Endodermal cell (in vitro differentiated cells): ENCODE data around the gene PCGF3. TPM values are rescaled to one million over a fixed set of nuclear protein-coding genes. Genes with fewer than 3 reads are reported as not detected.
A peak's percentile ranks its signal among the peaks of the same experiment; 100 is the strongest.

Source experiments
- DNase-seq: peaks from one replicate; pipeline ENCODE4 v3.0.0-alpha.2; 2017
- H3K27ac ChIP-seq: 2 replicates; pipeline ENCODE4 v1.5.1; 2013; ENCODE audit warnings: mild to moderate bottlenecking, low read depth, low read length, moderate library complexity
- H3K27me3 ChIP-seq: 2 replicates; pipeline ENCODE4 v1.6.1; 2013; ENCODE audit warnings: mild to moderate bottlenecking, low read length, moderate library complexity; ENCODE audit not compliant: insufficient read depth, control insufficient read depth, poor library complexity, severe bottlenecking
- H3K36me3 ChIP-seq: 2 replicates; pipeline ENCODE4 v1.7.0; 2013; ENCODE audit warnings: mild to moderate bottlenecking, low read length, moderate library complexity; ENCODE audit not compliant: control insufficient read depth, insufficient read depth
- H3K4me1 ChIP-seq: one replicate; pipeline ENCODE4 v1.7.0; 2013; ENCODE audit warnings: low read length; ENCODE audit not compliant: control insufficient read depth, insufficient read depth
- H3K4me3 ChIP-seq: 2 replicates; pipeline ENCODE4 v1.5.1; 2013; ENCODE audit warnings: mild to moderate bottlenecking, low read length, moderate library complexity
- H3K9ac ChIP-seq: 2 replicates; pipeline ENCODE4 v1.6.1; 2013; ENCODE audit warnings: mild to moderate bottlenecking, low read length, moderate library complexity; ENCODE audit not compliant: poor library complexity, severe bottlenecking; ENCODE audit errors: extremely low read depth
- H3K9me3 ChIP-seq: 2 replicates; pipeline ENCODE4 v1.6.1; 2013; ENCODE audit warnings: mild to moderate bottlenecking, low read length, moderate library complexity; ENCODE audit not compliant: control insufficient read depth
- H3K27ac Mint-ChIP-seq: 2 replicates; pipeline ENCODE4 v1.8.0; 2020; ENCODE audit warnings: mixed read lengths
- H3K27me3 Mint-ChIP-seq: 2 replicates; pipeline ENCODE4 v1.8.0; 2021; ENCODE audit warnings: mild to moderate bottlenecking, mixed read lengths; ENCODE audit not compliant: insufficient read depth
- H3K36me3 Mint-ChIP-seq: 2 replicates; pipeline ENCODE4 v1.8.0; 2020; ENCODE audit warnings: low read depth, mixed read lengths
- H3K4me1 Mint-ChIP-seq: 2 replicates; pipeline ENCODE4 v1.8.0; 2020; ENCODE audit warnings: mixed read lengths
- H3K4me3 Mint-ChIP-seq: 2 replicates; pipeline ENCODE4 v1.8.0; 2020; ENCODE audit warnings: mild to moderate bottlenecking, moderate library complexity, mixed read lengths
- H3K9me3 Mint-ChIP-seq: 2 replicates; pipeline ENCODE4 v1.8.0; 2020; ENCODE audit warnings: mild to moderate bottlenecking, mixed read lengths
- CTCF ChIP-seq: fragments of 200-600 bp; sonication (generic); conservative IDR thresholded peaks from 2 replicates; pipeline ENCODE4 v1.5.0; 2021; ENCODE audit warnings: antibody characterized with exemption, mild to moderate bottlenecking
- WGBS, 2 experiments: methylation state at CpG; one replicate each; pipeline versions ENCODE4 v1.1.5 to v1.1.7; 2013; ENCODE audit warnings: missing lambda C conversion rate in 2 of 2, mixed read lengths in 1 of 2; ENCODE audit not compliant: insufficient coverage in 1 of 2, insufficient read length in 1 of 2; 5-methylcytosine and 5-hydroxymethylcytosine counted together
- total RNA-seq, 2 donors: library from RNA; stranded (reverse); fragmentation: NEBNext Ultra II Directional in 1 of 2; extraction: Animal tissue kit (Norgen Biotek cat#: 25700) in 1 of 2; gene quantifications; 2 replicates in 1 of 2; 3 replicates in 1 of 2; pipeline ENCODE4 v1.2.1, GENCODE V29; 2021

The PCGF3 gene
- total RNA-seq, 2 donors from 2014 or later: 53.1 to 64.0 TPM

- Histone ChIP-seq H3K4me1 (no peaks in the 10 kb centered on the region), H3K36me3 (peaks cover 31% of the 10 kb centered on the region), H3K27ac (no peak overlapping the region), H3K4me3 (peak overlapping the region; percentile 89), H3K9ac (peak overlapping the region; percentile 96), H3K27me3 (peaks cover 6% of the 10 kb centered on the region), H3K9me3 (no peaks in the 10 kb centered on the region)
- H3K4me3 Mint-ChIP-seq: peak overlapping the region; percentile 49
- no peak for DNase-seq
- no peak overlapping the region for H3K27ac Mint-ChIP-seq
- peaks cover 27% of the 10 kb centered on the region for H3K36me3 Mint-ChIP-seq
- no peaks in the 10 kb centered on the region for H3K4me1 Mint-ChIP-seq
- H3K27me3 Mint-ChIP-seq: peaks cover 15% of the 10 kb centered on the region
- WGBS, 2 experiments: 72 to 81% methylated on average over 13 to 21 of the region's 21 CpGs
- TF ChIP-seq CTCF: no peak
- peaks cover 10% of the 10 kb centered on the region for H3K9me3 Mint-ChIP-seq
Measured at GRCh38 chr4:706834-707598, 1.4 kb downstream of the PCGF3 start.

- peak overlapping the region; percentile 29 for H3K4me3 Mint-ChIP-seq
- Histone ChIP-seq H3K36me3 (peaks cover 34% of the 10 kb centered on the region), H3K9ac (no peak overlapping the region), H3K9me3 (no peaks in the 10 kb centered on the region), H3K27ac (no peak overlapping the region), H3K27me3 (peaks cover 6% of the 10 kb centered on the region), H3K4me1 (no peaks in the 10 kb centered on the region), H3K4me3 (peak overlapping the region; percentile 89)
- peaks cover 10% of the 10 kb centered on the region for H3K9me3 Mint-ChIP-seq
- TF ChIP-seq CTCF: no peak
- DNase-seq: no peak
- H3K27me3 Mint-ChIP-seq: peaks cover 8% of the 10 kb centered on the region
- 97 to 100% methylated on average over 3 to 11 of the region's 11 CpGs for WGBS, 2 experiments
- no peaks in the 10 kb centered on the region for H3K4me1 Mint-ChIP-seq
- H3K27ac Mint-ChIP-seq: no peak overlapping the region
- H3K36me3 Mint-ChIP-seq: peaks cover 30% of the 10 kb centered on the region
Measured at GRCh38 chr4:707929-708630, 2.4 kb downstream of the PCGF3 start.

- H3K9me3 Mint-ChIP-seq: peaks cover 10% of the 10 kb centered on the region
- H3K4me3 Mint-ChIP-seq: peak overlapping the region; percentile 29
- H3K27ac Mint-ChIP-seq: no peak overlapping the region
Measured at GRCh38 chr4:708631-708933, 3.0 kb downstream of the PCGF3 start.

More at GRCh38 chr4:708631-708933, 3.0 kb downstream of the PCGF3 start:
- Mint-ChIP-seq H3K36me3 (peaks cover 30% of the 10 kb centered on the region), H3K27me3 (peaks cover 8% of the 10 kb centered on the region), H3K4me1 (no peaks in the 10 kb centered on the region)
- no peak for TF ChIP-seq CTCF
- 90 to 92% methylated on average over 2 to 6 of the region's 6 CpGs for WGBS, 2 experiments
- no peaks in the 10 kb centered on the region for H3K4me1 ChIP-seq
- peak overlapping the region; percentile 89 for H3K4me3 ChIP-seq
- no peak overlapping the region for H3K27ac ChIP-seq
- peaks cover 37% of the 10 kb centered on the region for H3K36me3 ChIP-seq
- H3K9me3 ChIP-seq: no peaks in the 10 kb centered on the region
- H3K27me3 ChIP-seq: peaks cover 6% of the 10 kb centered on the region
- no peak for DNase-seq
- no peak overlapping the region for H3K9ac ChIP-seq
